ENCODE results near the gene TRABD2A.
"Not testable (repeated sequence)": the region's sequence is repeated elsewhere in the genome, so short reads cannot be mapped to it uniquely, and the experiment has no call there.

TRABD2A gene

GRCh38 chr2:84781942-84782716, 98.8 kb downstream of the TRABD2A start:
- peak; percentile 27 to 50 (median 43) for DNase-seq (ENCODE audit: low read depth in 3 of 3)

GRCh38 chr2:84779781-84780180, 101.1 kb downstream of the TRABD2A start:
- DNase-seq (ENCODE audit: low read depth in 3 of 3): no peak

- no peak for DNase-seq (ENCODE audit: low read depth in 3 of 3)
These were observed 101.8 kb downstream of the TRABD2A start for GRCh38 chr2:84778911-84779690.

GRCh38 chr2:84776011-84776410, 104.9 kb downstream of the TRABD2A start:
- no peak for DNase-seq (ENCODE audit: low read depth in 3 of 3)

GRCh38 chr2:84773562-84773961, 107.3 kb downstream of the TRABD2A start:
- DNase-seq (ENCODE audit: low read depth in 3 of 3): not testable (repeated sequence)

Data from stimulated activated CD4-positive, alpha-beta T cell treated with anti-CD3 and anti-CD28 coated beads, TNF-alpha, amount 100 ng/mL, for 24 hours (primary cell).